Measurements from ENCODE around the gene COMMD7. TPM values are rescaled to one million over a fixed set of nuclear protein-coding genes. Genes with fewer than 3 reads are reported as not detected.
A peak's percentile ranks its signal among the peaks of the same experiment; 100 is the strongest.

COMMD7 gene
- 20.0 and 25.5 TPM in 2 replicates for total RNA-seq (2011; cell fraction: chromatin; rRNA removed; ENCODE audit: low replicate concordance)
- 14.6 and 19.0 TPM in 2 replicates for total RNA-seq (2011; cell fraction: nucleolus; rRNA removed)
- 18.1 and 26.9 TPM in 2 replicates for total RNA-seq (2011; cell fraction: nucleoplasm; rRNA removed)
- total RNA-seq (2014; rRNA removed), result 24.5 and 27.4 TPM in 2 replicates
- 33.3 and 34.7 TPM in 2 replicates for total RNA-seq (2014; rRNA removed; fragmentation: Illumina TruSeq; extraction: Trizol)
- total RNA-seq (2015; rRNA removed; fragmentation: Illumina TruSeq; extraction: Trizol), result 33.1 and 34.4 TPM in 2 replicates
- total RNA-seq (2021), result 39.8 and 41.5 TPM in 2 replicates
- polyA plus RNA-seq (2011; rRNA removed), result 62.8 and 71.5 TPM in 2 replicates
- 47.9 and 63.7 TPM in 2 replicates for polyA plus RNA-seq (2011; cell fraction: cytosol; rRNA removed)
- polyA plus RNA-seq (2011; cell fraction: nucleus; rRNA removed), result 31.9 and 51.6 TPM in 2 replicates
- 52.0 and 91.9 TPM in 2 replicates for polyA plus RNA-seq (2012)
- 58.2 and 69.1 TPM in 2 replicates for polyA plus RNA-seq (2014; fragmentation: Illumina TruSeq; extraction: Trizol)
- polyA plus RNA-seq (2014; fragmentation: Nextera tagmentation; extraction: Ambion mirVana), result 10 to 100 TPM; 11.9 to 17.0 TPM
- polyA plus RNA-seq (2014; rRNA removed), result 44.5 and 49.7 TPM in 2 replicates
- 21.4 and 30.4 TPM in 2 replicates for polyA minus RNA-seq (2011; rRNA and poly(A)+ RNA removed)
- 16.0 and 16.4 TPM in 2 replicates for polyA minus RNA-seq (2011; cell fraction: cytosol; rRNA and poly(A)+ RNA removed)
- polyA minus RNA-seq (2011; cell fraction: nucleus; rRNA and poly(A)+ RNA removed), result 4.0 and 8.4 TPM in 2 replicates
- percentile 68 among the genes with signal in this experiment for Bru-seq, nascent RNA
- percentile 79 among the genes with signal in this experiment for BruChase-seq, experiment 1, labeled RNA remaining after a 2-hour chase
- percentile 84 among the genes with signal in this experiment for BruChase-seq, experiment 2, labeled RNA remaining after a 6-hour chase
- long read RNA-seq, experiment 1, transcript COMMD7-201 (9 exons, 1,900 nt), result major isoform, 74 of 90 reads
- long read RNA-seq, experiment 1, transcript COMMD7-202 (9 exons, 1,343 nt), result minor isoform, 14 of 90 reads
- long read RNA-seq, experiment 1, partial matches to known transcripts, result 1 of 90 reads
- long read RNA-seq, experiment 1, other reads (novel, unspliced or antisense), result 1 of 90 reads
- long read RNA-seq, experiment 2, transcript COMMD7-201 (9 exons, 1,900 nt), result major isoform, 40 of 60 reads
- long read RNA-seq, experiment 2, partial matches to known transcripts, result 6 of 60 reads
- long read RNA-seq, experiment 2, other reads (novel, unspliced or antisense), result 10 of 60 reads
- long read RNA-seq, experiment 3, transcript COMMD7-201 (9 exons, 1,900 nt), result major isoform, 45 of 50 reads
- long read RNA-seq, experiment 3, partial matches to known transcripts, result 3 of 50 reads
- long read RNA-seq, experiment 3, other reads (novel, unspliced or antisense), result 1 of 50 reads

DNA sequence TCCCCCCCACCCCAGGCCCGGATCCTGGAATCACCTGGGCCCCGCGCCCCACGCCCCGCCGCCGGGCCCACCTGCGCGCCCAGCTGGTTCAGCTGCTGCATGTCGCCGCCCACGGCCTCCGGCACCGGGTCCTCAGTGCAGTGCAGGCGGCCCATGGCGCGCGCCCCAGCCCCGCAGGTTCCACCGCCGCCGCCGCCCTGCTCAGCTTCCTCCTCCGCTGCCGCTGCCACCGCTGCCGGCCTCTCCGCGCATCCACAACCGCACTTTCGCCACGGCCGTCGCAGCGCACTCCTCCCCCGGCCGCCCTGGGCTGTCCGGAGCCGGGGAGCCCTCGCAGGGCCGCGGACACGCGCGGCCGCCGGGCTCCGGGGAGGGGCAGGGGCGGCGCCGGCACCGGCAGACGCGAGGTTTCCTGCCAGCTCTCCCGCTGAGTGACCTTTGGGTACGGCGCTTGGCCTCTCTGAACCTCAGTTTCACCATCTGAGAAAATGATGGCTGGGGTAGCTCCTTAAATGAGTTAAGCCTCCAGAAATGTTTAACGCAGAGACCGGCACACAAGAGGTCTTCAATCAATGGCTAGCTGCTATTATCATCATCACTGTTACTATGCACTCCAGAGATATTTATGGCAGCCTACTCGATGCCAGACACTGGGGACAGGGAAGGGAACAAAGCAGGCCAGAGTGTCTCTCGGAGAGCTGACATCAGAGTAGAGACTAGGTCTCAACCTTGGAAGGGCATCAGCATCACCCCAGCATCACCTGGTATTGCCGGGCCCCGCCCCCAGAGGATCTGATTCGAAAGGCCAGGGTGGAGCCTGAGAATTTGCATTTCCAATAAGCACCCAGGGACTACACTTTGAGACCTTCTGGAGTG lies at the start of gene COMMD7:
Gene COMMD7, minus strand, starts transcription at position 231 of the 876 bp plus-strand sequence. Its CDS starts 76 bp downstream, at position 155.
- CTCF ChIA-PET (ENCODE audit: low intra/inter-chr PET ratio), result interaction anchor here (0.7 kb wide), 1 partner anchor 78 kb away, joined by 3 read pairs; no protein-coding TSS in a partner anchor
- intact Hi-C loops (cut with micrococcal nuclease), result loop anchor here (2.0 kb wide), 1 partner anchor 21 kb away; no protein-coding TSS in a partner anchor
- TF ChIP-seq XRCC3 (IDR thresholded peaks at IDR 0.05), result no peak
- 0 out of 2 replicates have a peak, but pooled peaks have one; percentile 57 for TF ChIP-seq TCF7 (IDR thresholded peaks at IDR 0.05; ENCODE audit: borderline replicate concordance)
- TF ChIP-seq, protein P1, sequence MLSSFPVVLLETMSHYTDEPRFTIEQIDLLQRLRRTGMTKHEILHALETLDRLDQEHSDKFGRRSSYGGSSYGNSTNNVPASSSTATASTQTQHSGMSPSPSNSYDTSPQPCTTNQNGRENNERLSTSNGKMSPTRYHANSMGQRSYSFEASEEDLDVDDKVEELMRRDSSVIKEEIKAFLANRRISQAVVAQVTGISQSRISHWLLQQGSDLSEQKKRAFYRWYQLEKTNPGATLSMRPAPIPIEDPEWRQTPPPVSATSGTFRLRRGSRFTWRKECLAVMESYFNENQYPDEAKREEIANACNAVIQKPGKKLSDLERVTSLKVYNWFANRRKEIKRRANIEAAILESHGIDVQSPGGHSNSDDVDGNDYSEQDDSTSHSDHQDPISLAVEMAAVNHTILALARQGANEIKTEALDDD (IDR thresholded peaks at IDR 0.05), result no peak
- TF ChIP-seq ZBTB1 (CRISPR knock-in tag; IDR thresholded peaks at IDR 0.05; ENCODE audit: borderline replicate concordance, low read depth), result 0 out of 2 replicates have a peak, but pooled peaks have one; percentile 62
- TF ChIP-seq POLR2AphosphoS5 (IDR thresholded peaks at IDR 0.05; ENCODE audit: control insufficient read depth, insufficient read depth, low read depth, low read length), result peak; percentile 44; the same call in 1 of the 2 replicates
- TF ChIP-seq ZNF436 (CRISPR knock-in tag; IDR thresholded peaks at IDR 0.05), result no peak
- peak; percentile 59 for TF ChIP-seq HNRNPLL (IDR thresholded peaks at IDR 0.05; ENCODE audit: low read depth, low read length, poor library complexity, severe bottlenecking)
- TF ChIP-seq, protein P2, sequence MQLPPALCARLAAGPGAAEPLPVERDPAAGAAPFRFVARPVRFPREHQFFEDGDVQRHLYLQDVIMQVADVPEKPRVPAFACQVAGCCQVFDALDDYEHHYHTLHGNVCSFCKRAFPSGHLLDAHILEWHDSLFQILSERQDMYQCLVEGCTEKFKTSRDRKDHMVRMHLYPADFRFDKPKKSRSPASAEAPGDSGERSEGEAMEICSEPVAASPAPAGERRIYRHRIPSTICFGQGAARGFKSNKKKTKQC (CRISPR knock-in tag; IDR thresholded peaks at IDR 0.05), result peak; percentile 42; the same call in 1 of the 2 replicates
- no peak for TF ChIP-seq ZKSCAN1 (IDR thresholded peaks at IDR 0.05; ENCODE audit: low read depth, low read length)
- peak; percentile 79 for TF ChIP-seq CCNT2 (IDR thresholded peaks at IDR 0.05; ENCODE audit: borderline replicate concordance, extremely low read depth, insufficient read length, low read depth, low read length)
- TF ChIP-seq, protein P3, sequence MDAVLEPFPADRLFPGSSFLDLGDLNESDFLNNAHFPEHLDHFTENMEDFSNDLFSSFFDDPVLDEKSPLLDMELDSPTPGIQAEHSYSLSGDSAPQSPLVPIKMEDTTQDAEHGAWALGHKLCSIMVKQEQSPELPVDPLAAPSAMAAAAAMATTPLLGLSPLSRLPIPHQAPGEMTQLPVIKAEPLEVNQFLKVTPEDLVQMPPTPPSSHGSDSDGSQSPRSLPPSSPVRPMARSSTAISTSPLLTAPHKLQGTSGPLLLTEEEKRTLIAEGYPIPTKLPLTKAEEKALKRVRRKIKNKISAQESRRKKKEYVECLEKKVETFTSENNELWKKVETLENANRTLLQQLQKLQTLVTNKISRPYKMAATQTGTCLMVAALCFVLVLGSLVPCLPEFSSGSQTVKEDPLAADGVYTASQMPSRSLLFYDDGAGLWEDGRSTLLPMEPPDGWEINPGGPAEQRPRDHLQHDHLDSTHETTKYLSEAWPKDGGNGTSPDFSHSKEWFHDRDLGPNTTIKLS (IDR thresholded peaks at IDR 0.05; ENCODE audit: borderline replicate concordance, low read depth), result 0 out of 2 replicates have a peak, but pooled peaks have one; percentile 30

More for the DNA sequence above, at the start of gene COMMD7:
- Histone ChIP-seq H3K9me1 (ENCODE audit: control insufficient read depth, insufficient read depth, low read length) (no peaks in the 10 kb centered on the region), H3K27ac (ENCODE audit: extremely low read depth, low read depth, low read length) (peak within 1 kb of the TSS; percentile 70), H3K9ac (ENCODE audit: insufficient read depth in 1 of 2, low read depth in 2 of 2, low read length in 2 of 2) (peak within 1 kb of the TSS; percentile 86 to 97), H3K36me3 (ENCODE audit: control insufficient read depth, insufficient read depth, low read length) (no peaks in the 10 kb centered on the region), H3K4me1 (replicated peaks in 1 of 2; ENCODE audit: control insufficient read depth in 2 of 2, insufficient read depth in 2 of 2, low read length in 2 of 2) (peaks cover 24 to 47% of the 10 kb centered on the region in 2 experiments; a peak in 4 of 5 replicates), H3K27me3 (ENCODE audit: control insufficient read depth in 2 of 2, insufficient read depth in 2 of 2, low read length in 2 of 2) (no peaks in the 10 kb centered on the region), H3K79me2 (ENCODE audit: control insufficient read depth, insufficient read depth, low read length) (peaks cover 26% of the 10 kb centered on the region), H3K4me3 (peak within 1 kb of the TSS; percentile 64), H3K9me3 (replicated peaks; ENCODE audit: control insufficient read depth, insufficient read depth, low read depth, low read length) (no peaks in the 10 kb centered on the region), H4K20me1 (replicated peaks; ENCODE audit: control insufficient read depth, insufficient read depth, low read length) (no peaks in the 10 kb centered on the region), H2AFZ (ENCODE audit: low read depth, low read length) (peak within 1 kb of the TSS; percentile 79), H3K4me2 (ENCODE audit: insufficient read depth, low read length) (peak within 1 kb of the TSS; percentile 86)
- POLR2A ChIA-PET, result interaction anchor here (0.6 to 4.7 kb wide), 9 partner anchors 8 to 513 kb away, joined by 3 to 30 read pairs (median 4); partner anchors contain the start of gene DNMT3B
- DNase-seq (ENCODE audit: extremely low read depth in 1 of 4, low spot score in 3 of 4), result peak; percentile 42 to 75 (median 66)
- no TSS peak for BruUV-seq (replicated peaks)
- peak; percentile 46 for FAIRE-seq
- 4% methylated on average over 50 of the region's 64 CpGs for WGBS (ENCODE audit: insufficient coverage, low coverage, missing lambda C conversion rate)
- peak; percentile 80 for ATAC-seq
- in situ Hi-C loops (cut with MboI), result no loop called here
